HUES48 (cell line): ENCODE measurements around the gene CCR5AS.

Experiments
- H3K27ac ChIP-seq: one replicate; pipeline ENCODE4 v1.7.0; 2013; ENCODE audit warnings: low read depth, low read length, inconsistent platforms
- H3K27me3 ChIP-seq: 2 replicates; pipeline ENCODE4 v1.6.1; 2013; ENCODE audit warnings: mild to moderate bottlenecking, low read length; ENCODE audit not compliant: control insufficient read depth, insufficient read depth
- H3K36me3 ChIP-seq: 2 replicates; pipeline ENCODE4 v1.6.1; 2013; ENCODE audit warnings: low read length; ENCODE audit not compliant: control insufficient read depth, insufficient read depth
- H3K4me1 ChIP-seq: 2 replicates; pipeline ENCODE4 v1.6.1; 2013; ENCODE audit warnings: mild to moderate bottlenecking, low read length; ENCODE audit not compliant: control insufficient read depth, insufficient read depth
- H3K4me3 ChIP-seq: 2 replicates; pipeline ENCODE4 v1.5.1; 2013; ENCODE audit warnings: mild to moderate bottlenecking, low read depth, low read length
- H3K9ac ChIP-seq: 2 replicates; pipeline ENCODE4 v1.6.1; 2013; ENCODE audit warnings: mild to moderate bottlenecking, low read depth, low read length, moderate library complexity
- H3K9me3 ChIP-seq: 2 replicates; pipeline ENCODE4 v1.6.1; 2013; ENCODE audit warnings: low read length; ENCODE audit not compliant: control insufficient read depth, insufficient read depth

Gene CCR5AS

DNA sequence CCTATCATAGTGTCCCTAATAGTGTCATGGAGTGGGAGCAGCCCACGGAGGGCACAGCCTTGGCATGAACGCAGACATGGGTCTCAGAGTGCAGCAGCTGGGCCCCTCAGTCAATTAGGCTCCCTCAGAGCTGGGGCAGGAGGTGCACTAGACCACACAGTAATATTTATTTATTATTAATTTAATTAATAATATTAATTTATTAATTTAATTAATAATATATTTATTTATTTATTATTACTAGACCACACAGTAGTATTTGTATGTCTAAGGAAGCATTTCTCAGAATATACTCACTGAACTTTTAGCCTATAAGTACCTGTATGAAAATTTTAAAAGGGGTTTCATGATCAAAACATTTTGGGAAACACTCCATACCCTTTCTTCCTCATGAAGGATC is 5.3 kb downstream of the CCR5AS start:
- Histone ChIP-seq H3K4me1 (no peaks in the 10 kb centered on the region), H3K9ac (no peak overlapping the region), H3K27me3 (no peaks in the 10 kb centered on the region)

DNA sequence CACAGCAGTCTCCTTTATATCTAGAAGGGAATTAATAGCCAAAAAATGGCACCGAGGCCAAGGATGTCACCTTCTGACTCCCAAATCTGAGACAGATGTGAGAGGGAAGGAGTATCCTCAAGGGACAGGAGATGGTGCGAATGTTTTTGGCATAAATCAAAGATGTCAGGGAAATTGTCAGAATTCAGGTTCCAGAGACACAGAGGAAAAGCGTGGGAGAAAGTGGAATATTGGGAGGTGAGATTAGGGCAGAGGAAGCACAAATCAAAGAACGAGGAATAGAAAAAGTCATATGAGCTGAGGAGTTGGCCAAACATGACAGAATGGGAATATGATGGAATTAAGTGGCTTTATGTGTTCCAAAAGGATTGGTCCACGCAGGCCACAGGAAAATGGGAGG is 6.0 kb downstream of the CCR5AS start:
- H3K27ac ChIP-seq = no peak overlapping the region

More for the DNA sequence above, 5.3 kb downstream of the CCR5AS start:
- Histone ChIP-seq H3K9me3 (no peaks in the 10 kb centered on the region), H3K27ac (no peak overlapping the region), H3K4me3 (no peak overlapping the region), H3K36me3 (no peaks in the 10 kb centered on the region)

DNA sequence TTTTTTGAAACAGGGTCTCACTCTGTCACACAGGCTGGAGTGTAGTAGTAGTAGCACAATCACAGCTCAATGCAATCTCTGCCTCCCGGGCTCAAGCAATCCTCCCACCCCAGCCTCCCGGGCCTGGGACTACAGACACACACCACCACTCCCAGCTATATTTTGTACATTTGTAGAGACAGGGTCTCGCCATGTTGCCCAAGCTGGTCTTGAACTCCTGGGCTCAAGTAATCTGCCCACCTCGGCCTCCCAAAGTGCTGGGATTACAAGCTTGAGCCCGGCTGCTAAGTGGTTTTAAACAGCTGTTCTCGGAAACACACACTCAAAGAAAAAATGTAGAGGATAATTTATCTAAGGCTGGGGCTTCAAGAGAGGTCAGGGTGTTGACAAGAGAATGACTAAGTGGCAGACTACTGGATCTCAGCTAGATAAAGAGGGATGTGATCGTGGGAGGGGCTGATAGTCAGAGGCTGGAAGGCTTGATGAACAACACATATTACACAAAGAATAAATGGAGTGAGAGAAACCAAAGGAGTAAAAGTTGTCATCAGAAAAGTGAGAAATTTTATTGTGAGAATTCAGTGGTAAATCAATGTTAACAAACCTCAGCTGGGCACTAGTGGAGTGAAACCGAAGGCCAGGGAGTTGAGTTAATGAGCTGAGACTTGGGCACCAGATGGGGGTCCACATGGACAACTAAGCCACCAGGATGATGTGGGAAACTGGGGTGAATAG is 6.7 kb downstream of the CCR5AS start:
- H3K27ac ChIP-seq = no peak overlapping the region
- H3K4me1 ChIP-seq = no peaks in the 10 kb centered on the region

More for the DNA sequence above, 6.0 kb downstream of the CCR5AS start:
- H3K9ac ChIP-seq = no peak overlapping the region
- no peak overlapping the region for H3K4me3 ChIP-seq
- no peaks in the 10 kb centered on the region for H3K4me1 ChIP-seq
- no peaks in the 10 kb centered on the region for H3K27me3 ChIP-seq
- H3K9me3 ChIP-seq = no peaks in the 10 kb centered on the region
- H3K36me3 ChIP-seq = no peaks in the 10 kb centered on the region

DNA sequence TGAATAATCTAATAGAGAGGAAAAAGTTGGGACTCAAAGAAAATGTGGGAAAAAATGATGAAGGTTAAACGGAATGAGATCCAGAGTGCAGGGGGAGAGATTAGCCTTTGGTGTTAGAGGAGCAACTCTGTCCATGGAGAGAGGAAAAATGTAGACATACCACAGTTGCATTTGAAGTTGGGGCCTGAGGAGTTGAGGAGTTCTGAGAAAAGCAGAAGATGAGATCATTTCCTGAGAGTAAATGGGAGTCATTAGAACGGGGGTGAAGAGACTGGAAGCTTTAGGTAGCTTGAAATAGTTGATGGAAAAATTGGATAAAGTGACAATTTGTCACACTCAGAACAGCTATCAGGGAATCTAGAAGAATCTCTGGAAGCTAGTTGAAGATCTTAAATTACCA is 7.3 kb downstream of the CCR5AS start:
- no peak overlapping the region for H3K4me3 ChIP-seq
- H3K36me3 ChIP-seq = no peaks in the 10 kb centered on the region
- H3K4me1 ChIP-seq = no peaks in the 10 kb centered on the region
- no peaks in the 10 kb centered on the region for H3K9me3 ChIP-seq
- H3K27ac ChIP-seq = no peak overlapping the region
- H3K9ac ChIP-seq = no peak overlapping the region
- no peaks in the 10 kb centered on the region for H3K27me3 ChIP-seq

More for the DNA sequence above, 6.7 kb downstream of the CCR5AS start:
- Histone ChIP-seq H3K27me3 (no peaks in the 10 kb centered on the region), H3K9ac (no peak overlapping the region), H3K36me3 (no peaks in the 10 kb centered on the region), H3K4me3 (no peak overlapping the region), H3K9me3 (no peaks in the 10 kb centered on the region)

DNA sequence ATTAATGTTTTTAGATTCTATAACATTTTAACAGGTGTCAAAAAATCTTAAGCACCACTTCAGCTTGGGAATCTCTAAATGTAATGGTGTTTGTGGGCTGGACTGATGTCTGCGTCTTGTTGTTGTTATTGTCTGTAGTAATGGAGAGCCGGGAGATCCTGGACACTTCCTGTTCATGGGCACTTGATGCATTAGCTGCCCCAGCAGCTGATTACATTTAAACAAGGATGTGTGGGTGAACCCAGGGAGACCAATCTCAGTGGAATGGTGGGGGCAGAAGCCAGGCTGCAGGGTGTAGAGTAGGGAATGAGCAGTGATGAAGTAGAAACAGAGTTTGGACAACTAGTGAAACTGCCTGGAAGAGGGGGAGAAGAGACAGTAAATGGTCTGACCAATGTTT is 7.8 kb downstream of the CCR5AS start:
- no peaks in the 10 kb centered on the region for H3K36me3 ChIP-seq
- no peak overlapping the region for H3K9ac ChIP-seq
- no peak overlapping the region for H3K27ac ChIP-seq
- no peaks in the 10 kb centered on the region for H3K27me3 ChIP-seq
- H3K4me1 ChIP-seq = peaks cover under 1% of the 10 kb centered on the region; the same call in 1 of the 2 replicates
- no peak overlapping the region for H3K4me3 ChIP-seq
- no peaks in the 10 kb centered on the region for H3K9me3 ChIP-seq

DNA sequence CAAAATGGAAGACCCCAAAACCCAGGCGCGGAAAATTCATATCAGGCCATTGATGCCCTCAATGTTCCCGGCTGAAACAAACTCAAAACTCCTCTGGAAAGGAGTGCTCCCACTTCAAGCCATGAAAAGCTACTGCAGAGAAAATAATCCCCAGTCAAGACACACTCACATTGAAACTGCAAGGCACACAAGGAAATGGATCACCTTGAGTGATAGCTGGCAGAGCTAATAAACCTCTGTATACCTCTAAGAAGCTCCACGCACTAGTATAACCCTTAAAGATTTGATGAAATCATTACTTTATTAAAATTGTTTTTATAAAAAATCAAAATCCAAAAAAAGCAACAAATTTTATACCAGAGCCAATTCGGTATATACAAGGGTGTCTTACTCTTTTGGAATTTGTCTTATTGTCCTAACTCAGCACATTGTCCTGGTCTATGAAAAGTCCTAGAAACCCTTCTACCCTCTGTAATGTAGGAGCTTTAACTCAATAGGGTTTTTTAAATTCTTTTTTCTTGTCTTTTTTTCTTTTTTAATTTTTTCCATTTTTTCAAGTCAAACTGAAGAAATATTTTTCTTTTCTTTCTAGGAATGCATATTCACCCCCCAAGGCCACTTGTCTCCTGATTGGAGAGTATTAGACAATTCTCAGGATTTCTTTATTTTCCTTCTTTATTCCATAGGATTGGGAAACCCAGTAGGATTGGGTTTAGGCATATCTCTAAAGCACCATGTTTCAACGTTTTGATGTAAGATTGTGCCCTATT is 8.5 kb downstream of the CCR5AS start:
- Histone ChIP-seq H3K9ac (no peak overlapping the region), H3K9me3 (no peaks in the 10 kb centered on the region), H3K4me3 (no peak overlapping the region), H3K36me3 (no peaks in the 10 kb centered on the region), H3K27ac (no peak overlapping the region), H3K27me3 (no peaks in the 10 kb centered on the region), H3K4me1 (peaks cover 8% of the 10 kb centered on the region; the same call in 1 of the 2 replicates)

DNA sequence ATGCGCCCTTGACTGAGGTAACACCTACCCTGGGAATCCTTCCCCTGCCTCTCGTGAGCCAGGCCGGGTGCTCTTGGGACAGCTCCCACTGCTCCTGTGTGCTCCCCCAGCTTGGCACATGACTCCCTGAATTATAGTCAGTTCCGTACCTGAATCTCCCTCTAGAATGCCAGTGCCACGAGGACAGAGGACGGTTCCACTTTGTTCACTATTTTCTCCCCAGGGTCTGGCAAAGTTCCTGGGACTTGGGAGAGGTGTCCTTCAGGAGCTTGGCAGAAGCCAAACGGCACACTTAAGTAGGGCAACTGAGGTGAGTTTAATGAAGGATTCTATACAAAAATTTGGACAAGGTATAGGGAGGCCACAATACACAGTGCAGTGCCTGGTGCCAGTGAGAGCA is 9.8 kb downstream of the CCR5AS start:
- Histone ChIP-seq H3K9ac (no peak overlapping the region), H3K27me3 (no peaks in the 10 kb centered on the region), H3K27ac (no peak overlapping the region), H3K9me3 (no peaks in the 10 kb centered on the region), H3K4me3 (no peak overlapping the region), H3K4me1 (peaks cover 8% of the 10 kb centered on the region; the same call in 1 of the 2 replicates), H3K36me3 (no peaks in the 10 kb centered on the region)

DNA sequence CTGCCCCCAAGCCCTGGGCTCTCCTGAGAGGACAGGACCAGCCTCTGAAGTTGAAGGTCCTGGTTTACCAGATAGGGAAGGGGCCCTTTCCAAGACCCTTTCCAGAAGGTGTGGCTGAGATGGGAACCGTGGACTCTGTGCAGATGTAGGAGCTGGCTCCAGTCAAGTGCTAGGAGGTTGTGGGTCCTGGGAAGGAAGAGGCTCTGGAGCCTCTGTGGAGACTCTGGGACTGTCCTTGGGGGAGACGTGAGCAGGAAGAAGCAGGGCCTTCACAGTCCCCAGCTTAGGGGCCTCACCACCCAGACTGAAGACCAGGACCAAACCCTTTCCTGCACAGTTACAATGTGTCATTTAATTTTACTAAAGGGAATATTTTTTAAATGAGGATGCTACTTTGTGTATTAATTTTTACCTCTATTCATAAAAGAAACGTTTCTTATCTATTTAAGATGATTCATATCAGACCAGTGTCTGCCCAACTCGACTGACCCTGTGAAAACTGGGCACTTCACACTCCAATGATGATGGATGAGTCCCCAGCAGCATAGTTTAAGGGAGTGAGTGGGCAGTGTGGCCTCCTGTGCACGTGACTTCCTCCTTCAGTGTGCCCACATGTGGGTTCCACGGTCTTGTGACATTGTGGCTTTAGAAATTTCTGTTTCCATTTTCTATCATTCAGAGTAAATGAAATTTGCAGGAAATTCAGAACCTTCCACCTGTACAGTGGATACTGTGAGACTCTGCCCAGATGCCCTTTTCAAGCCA is 10.9 kb downstream of the CCR5AS start:
- H3K4me1 ChIP-seq = peaks cover 8% of the 10 kb centered on the region; the same call in 1 of the 2 replicates

DNA sequence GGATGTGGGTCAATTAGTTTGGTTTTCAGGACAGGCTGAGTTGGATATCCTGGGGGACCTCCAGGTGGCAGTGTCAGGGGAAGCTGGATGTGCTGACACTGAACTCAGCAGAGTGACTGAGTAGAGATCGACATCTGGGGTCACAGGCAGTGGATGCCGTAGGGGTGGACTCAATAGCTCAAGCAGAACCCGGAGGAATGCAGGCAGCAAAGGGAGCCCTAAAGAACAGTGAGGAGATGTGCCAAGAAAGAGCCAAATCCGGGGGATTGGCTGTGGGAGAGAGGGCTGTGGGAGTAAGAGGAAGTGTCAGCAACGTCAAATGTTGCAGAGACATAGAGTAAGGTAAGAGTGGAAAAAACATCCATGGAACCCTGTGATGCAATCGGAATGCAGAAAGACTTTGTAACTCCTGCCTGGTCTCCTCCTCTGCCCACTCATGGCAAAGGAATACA is 11.6 kb downstream of the CCR5AS start:
- Histone ChIP-seq H3K4me1 (peaks cover 8% of the 10 kb centered on the region; the same call in 1 of the 2 replicates), H3K27me3 (no peaks in the 10 kb centered on the region), H3K9ac (no peak overlapping the region), H3K27ac (no peak overlapping the region), H3K36me3 (no peaks in the 10 kb centered on the region), H3K9me3 (no peaks in the 10 kb centered on the region), H3K4me3 (no peak overlapping the region)

More for the DNA sequence above, 10.9 kb downstream of the CCR5AS start:
- Histone ChIP-seq H3K27ac (no peak overlapping the region), H3K36me3 (no peaks in the 10 kb centered on the region), H3K9ac (no peak overlapping the region), H3K27me3 (no peaks in the 10 kb centered on the region), H3K9me3 (no peaks in the 10 kb centered on the region), H3K4me3 (no peak overlapping the region)

DNA sequence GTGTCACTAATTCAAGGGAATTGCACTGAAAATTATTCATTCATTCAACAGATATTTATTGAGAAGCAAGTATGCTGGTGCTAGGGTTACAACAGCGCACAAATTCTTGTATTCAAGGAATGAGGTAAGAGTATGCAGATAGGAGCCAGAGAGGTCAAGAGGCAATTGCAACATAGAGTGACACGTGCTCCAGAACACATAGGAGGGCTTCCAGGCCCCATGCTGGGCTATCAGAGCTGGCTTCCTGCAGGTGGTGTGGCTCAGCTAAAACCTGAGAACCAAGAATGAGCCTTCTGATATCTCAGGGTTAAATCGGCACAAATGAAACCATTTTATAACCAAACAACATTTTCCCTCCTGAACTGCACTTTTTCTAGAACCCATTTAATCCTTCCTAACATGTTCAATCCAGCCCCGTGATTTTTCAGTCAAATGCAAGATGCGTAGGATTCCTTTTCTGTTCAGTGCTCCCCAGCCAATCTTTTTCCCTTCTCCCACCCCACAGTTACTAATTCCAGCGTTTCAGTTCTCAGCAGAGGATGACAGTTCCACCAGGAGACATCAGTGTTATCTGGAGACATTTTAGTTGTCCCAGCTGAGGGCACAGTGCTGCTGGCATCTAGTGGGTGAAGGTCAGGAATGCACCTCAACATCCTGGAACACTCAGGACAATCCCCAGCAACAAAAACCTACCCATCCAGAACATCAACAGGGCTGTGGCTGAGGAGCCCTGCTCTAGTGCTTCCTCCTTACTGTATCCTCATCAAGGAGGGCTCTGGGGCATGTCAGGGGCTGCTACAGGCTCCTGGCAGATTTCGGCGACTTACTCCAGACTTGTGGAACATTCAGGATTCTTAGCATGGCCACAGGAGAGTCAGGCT is 13.1 kb downstream of the CCR5AS start:
- H3K27ac ChIP-seq = no peak overlapping the region

More for the DNA sequence above, 13.1 kb downstream of the CCR5AS start:
- H3K4me3 ChIP-seq = no peak overlapping the region
- no peaks in the 10 kb centered on the region for H3K36me3 ChIP-seq
- H3K4me1 ChIP-seq = peaks cover 8% of the 10 kb centered on the region; the same call in 1 of the 2 replicates
- no peaks in the 10 kb centered on the region for H3K9me3 ChIP-seq
- H3K27me3 ChIP-seq = no peaks in the 10 kb centered on the region
- H3K9ac ChIP-seq = no peak overlapping the region
